GOT3 (cell line): ENCODE data around the gene ADORA1.

Source experiments
- DNase-seq: peaks from one replicate; lab custom pipeline; 2025; ENCODE audit warnings: mixed read lengths; lab: John Stamatoyannopoulos, UW

Gene ADORA1

DNA sequence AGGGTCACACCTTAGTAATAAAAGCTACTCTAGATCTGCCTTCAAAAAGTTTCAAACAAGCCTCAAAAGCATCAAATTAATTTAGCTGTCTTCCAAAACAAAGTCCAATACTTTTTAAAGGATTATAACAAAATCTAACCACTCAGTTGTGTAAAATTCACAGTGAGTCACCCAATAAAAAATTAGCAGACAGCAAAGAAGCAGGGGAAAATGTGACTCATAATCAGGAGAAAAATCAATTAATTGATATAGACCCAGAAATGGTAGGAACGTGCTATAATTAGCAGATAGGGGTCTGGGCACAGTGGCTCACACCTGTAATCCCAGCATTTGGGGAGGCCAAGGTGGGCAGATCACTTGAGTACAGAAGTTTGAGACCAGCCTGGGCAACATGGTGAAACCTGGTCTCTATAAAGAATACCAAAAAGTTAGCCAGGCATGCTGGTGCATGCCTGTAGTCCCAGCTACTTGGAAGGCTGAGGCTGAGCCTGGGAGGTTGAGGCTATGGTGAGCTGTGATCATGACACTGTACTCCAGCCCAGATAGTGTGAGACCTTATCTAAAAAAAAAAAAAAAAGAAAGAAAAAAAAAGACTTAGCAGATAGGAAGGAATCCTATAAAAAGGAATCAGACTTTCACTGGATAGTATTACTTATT lies 33.6 kb upstream of the ADORA1 start:
- no peak for DNase-seq

DNA sequence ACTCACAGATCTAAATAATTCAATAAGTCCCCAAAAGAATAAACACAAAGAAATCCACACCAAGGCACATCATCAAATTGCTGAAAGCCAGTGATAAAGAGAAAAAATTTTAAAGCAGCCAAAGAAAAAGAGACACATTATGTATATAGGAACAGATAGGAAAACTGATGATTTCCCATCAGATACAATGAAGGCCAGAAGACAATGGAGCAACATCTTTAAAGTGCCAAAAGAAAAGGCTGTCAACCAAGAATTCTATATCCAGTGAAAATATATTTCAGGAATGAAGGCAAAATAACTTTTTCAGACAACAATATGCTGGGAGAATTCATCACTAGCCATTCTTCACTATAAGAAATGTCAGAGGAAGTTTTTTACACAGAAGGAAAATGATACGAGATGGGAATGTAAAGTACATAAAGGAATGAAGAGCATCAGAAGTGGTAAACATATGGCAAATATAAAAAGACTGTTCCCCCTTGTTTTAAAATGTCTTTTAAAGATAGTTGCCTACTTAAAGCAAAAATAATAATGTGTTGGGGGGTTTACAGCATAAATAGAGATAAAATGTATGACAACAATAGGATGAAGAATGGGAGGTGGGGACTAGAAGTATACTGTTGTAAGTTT lies 32.4 kb upstream of the ADORA1 start:
- DNase-seq, result no peak

DNA sequence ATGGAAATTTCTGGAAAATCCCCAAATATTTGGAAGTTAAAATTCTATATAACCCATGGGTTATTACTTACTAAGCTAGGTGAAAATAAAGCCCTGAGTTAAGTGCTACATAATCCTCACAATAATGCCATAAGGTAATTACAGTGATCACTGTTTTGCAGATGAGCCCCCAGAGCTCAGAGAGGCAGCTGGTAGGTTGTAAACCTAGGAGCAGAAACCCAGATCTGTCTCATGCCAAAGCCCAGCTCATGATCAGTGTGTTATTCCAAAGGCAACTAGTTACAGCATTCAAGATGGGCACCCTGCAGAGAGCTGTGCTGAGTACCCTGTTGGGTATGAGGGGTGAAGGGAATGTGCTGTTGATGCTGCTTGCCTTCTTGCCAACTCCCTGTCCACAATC lies 31.0 kb upstream of the ADORA1 start:
- DNase-seq, result no peak

DNA sequence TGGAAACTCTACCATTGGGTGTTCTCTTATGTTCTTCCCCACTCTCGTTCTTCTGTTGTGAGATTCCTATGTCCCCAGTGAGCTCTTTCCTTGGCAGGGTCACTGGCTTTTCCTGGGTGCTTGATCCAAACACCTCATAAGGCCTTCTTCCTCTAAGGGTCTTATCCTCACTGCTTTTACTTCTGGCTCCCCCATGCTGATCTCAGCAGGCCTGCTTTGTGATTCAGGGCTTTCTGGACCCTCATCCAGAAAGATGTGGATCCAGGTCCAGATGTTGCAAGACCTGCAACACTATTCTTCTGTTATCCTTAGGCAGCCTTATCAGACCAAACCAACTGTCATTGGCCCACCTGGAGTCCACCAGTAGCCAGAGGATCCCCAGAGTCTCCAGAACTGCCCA lies 30.5 kb upstream of the ADORA1 start:
- no peak for DNase-seq

DNA sequence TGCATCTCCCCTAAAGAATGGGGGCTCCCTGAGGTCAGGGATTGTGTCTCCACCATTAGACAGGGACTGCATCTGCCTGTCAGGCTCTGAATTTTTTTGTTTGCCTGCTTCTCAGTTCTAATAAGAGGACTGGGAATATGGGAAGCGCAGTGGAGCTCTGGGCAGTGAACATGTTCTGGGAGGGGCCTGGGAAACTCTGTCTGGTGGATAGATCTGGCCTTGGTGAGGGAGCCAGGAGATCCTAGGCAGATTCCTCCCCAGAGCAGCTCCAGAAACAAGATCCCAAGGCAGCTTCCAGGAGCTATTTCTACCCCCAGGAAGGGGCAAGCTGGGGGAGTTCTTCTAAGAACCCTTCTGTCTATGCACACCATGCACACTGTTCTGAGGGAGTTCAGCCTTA lies 29.1 kb upstream of the ADORA1 start:
- DNase-seq, result no peak

DNA sequence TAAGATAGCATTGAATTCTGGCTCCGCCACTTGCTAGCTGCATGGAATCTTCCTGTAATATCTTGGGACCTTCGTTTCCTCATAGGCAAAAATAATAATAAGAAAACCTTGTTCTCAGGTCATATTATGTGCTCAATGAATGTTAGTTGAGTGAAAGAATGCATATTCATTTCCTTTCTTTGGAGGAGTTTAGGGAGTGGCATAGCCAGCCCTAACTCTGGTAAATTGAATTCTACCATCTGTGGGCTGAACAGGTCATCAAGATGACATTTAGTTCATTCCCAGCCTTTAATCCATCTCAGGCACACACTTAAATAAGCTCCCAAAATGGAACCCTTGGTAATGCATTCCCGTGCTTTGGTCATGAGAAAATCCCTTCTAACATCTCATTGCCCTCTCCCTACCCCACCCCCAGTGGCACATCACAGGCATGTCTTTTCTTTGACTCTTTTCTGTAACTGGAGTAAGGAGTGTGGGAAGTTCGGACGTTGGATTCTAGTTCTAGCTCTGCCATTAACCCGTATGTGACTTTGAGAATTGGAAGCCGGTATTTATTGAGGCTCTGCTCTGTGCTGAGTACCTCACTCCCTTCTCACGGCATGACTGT lies 28.5 kb upstream of the ADORA1 start:
- DNase-seq, result no peak

DNA sequence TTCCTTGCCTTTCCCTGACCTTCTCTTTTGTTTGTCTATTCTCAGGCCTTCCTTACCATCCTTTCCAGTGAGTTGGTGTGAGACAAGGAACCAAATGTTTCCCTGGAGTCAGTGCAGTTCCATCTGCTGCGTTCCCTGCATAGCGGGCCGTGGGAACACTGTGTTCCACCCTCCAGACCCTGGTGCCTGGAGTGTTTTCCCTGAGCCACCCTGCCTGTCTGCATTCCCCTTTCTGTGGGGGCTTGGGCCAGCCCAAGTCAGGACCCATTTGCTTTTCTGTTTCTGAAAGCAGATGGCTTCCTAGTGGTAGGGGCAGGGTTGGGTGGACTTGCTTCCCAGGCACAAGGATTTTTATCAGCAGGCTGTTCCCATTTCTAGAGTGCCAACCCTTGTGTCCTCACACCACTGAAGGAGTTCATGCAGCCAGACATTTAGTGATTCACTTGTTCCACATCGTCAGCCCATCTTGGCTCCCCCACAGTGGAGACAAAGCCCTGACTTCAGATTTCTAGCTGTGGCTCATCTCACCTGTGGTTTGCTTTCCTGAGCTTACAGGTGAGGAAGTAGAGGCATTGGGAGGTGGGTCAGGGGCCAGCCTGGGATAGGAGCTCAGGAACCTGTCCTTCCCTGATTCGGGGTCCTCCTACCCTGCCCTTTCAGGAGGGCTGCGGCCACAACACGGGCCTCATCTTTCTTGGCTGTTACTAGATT lies 27.6 kb upstream of the ADORA1 start:
- no peak for DNase-seq

DNA sequence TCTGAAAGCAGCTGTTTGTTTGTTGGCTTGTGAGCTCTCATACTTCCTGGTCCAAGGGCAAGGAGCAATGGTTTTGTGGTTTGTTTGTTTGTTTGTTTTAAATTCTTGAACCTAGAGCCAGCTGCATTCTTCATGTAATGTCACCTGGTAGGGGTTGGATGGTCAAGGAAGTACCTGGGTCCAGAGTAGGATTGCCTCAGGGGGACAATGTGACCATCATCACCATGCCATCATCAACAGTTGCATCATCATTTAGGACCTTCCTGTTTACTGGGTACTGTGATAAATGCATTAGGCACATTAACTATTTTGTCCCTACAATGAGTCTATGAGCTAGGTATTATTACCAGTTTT lies 27.0 kb upstream of the ADORA1 start:
- no peak for DNase-seq

DNA sequence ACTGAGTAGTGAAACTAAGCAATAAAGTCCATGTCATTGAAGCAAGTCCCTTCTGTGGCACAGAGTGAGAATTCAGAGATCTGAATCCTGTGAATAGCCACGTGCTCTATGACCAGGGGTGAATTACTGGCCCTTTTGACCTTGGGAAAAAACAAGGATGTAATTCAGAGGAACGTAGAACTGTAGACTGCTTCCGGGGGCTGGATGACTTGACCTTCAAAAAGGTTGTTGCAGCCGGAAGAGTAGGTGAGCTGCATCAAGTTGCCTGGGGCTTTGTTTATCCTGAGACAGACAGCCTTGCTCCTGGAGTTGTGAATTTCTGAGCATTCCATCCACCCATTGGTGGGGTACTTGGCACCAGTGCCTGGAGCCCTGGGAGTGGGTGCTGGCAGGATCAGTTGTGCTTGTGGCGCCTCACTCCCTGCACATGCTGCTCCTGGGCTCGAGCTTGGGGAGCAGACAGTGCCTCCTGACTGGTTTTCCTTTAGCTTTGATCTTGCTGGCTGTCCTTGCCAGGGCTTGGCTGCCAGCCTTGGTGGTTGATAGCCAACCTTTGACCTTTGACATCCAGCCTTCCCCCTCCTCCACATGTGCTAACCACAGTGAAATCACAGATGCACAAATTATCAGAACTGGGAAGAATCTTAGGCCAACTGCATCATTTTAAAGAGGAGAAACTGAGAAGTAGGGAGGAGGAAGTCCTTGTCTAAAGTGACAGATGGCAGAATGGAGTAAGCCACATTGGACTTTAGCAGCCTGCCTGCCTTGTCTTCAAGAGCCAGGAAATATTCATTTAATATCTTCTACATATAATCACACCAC lies 25.5 kb upstream of the ADORA1 start:
- no peak for DNase-seq

DNA sequence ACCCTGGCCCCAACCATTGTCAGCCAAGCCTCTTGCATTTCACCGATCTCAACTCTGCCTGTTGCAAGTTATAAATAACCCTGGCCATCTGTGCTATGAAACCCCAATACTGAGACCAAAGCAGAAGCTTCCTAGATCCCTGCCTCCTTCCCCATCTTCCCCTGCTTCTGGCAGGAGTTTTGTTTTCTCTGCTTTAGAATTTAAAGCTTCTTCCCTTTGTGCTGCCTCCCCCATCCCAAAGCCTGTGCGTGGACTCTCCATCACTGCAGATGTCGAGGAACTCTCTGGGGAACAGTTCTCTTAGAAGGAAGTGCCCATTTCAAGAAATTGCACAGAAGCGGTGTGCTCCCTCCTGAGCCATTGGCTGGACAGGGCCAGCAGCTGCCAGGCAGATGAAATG lies 24.3 kb upstream of the ADORA1 start:
- no peak for DNase-seq

DNA sequence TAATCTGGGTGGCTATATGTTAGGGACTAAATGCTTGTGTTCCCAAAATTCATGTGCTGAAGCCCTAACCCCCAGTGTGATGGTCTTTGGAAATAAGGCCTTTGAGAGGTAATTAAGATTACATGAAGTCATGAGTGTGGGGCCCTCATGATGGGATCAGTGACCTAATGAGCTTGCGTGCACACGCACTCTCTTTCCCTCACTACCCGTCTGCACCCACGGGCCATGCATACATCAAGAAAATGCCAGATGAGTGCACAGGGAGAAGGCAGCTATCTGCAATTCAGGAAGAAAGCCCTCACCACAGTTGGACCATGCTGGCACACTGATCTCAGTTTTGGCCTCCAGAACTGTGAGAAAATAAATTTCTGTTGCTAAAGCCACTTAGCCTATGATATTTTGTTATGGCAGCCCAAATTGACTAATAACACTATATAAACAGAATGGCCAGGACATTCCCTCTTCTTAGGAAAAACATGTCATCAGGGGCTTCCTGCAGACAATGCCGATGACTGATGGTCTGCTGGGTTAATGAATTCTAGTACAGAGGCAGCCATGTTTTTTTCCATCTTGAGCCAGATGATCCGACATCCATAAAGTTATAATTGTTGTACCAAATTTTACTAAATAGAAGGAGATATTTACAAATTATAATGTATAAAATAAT lies 23.6 kb upstream of the ADORA1 start:
- no peak for DNase-seq

DNA sequence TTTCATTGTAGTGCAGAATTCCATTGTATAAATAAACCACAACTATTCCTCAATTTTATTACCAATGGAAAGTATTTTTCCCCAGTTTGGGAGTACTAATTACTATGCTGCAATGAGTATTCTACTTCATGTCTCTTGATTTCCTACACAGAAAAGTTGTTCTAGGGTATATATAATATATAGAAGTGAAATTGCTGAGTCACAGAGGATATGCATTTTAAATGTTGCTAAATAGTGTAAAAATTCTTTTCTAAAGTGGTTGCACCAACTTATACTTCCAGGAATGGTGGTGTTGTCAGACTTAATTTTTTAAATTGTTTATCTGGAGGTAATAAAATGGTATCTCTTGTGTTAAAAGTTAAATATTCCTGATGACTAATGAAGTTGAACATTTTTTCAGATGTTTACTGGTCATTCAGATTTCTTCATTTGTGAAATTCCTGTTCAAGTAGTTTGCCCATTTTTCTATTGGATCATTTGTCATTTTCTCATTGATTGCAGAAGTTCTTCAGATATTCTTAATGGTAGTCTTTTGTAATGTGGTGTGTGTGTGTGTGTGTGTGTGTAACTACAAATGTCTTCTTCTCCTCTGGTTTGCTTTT lies 22.6 kb upstream of the ADORA1 start:
- DNase-seq, result no peak

DNA sequence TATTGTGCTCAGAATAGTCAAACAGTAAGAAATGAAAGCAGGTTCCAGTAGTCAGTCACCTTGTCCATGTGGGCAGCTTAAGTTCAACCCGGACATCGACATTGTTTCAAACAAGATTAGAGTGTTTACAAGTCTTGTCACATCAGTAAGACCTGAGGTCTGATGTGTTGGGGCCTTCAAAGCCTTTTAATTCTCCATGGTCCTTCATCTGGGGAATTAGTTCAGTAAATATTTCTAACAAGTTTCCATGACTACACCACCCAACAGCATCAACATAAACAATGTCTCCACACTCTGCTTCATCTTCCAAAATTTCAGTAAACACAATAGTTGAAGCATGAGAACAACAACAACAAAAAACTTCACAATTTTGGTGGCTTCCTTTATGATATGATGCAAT lies 15.1 kb upstream of the ADORA1 start:
- DNase-seq, result no peak

DNA sequence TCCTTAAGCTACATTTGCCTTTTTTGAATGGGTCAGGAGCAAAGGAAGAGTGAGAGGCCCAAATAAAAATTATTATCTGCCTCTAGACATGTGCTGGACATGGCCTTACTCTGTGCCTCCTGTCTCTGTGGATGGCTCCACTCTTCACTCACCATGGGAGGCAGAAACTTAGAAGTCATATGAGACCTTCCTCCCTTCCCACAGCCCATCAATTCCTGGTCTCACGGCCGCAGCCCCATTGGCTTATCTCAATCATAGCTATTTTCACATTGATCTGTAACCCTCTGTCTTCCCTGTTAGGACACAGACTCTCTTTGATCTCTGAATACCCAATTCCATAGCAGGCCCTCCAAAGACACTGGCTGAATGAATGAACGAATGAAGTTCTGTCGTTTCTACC lies 14.2 kb upstream of the ADORA1 start:
- no peak for DNase-seq

DNA sequence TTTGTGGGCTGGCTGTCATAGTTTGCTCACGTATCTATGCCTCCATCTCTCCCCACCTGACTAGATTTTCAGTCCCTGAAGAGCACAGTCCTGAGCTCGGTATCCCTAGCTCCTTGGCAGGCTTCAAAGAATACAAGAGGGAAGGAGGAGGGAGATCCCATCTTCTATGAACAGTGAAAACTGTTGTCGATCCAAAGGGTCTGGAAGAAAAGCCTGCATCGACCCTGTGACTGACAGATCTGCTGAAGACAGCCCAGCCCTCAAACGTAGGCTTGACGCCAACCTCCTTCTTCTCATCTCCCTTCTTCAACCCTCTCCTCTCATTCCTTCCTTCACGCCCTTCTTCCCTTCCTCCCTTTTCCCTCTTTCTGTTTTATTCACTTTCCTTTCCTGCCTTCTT lies 13.3 kb upstream of the ADORA1 start:
- DNase-seq, result no peak

DNA sequence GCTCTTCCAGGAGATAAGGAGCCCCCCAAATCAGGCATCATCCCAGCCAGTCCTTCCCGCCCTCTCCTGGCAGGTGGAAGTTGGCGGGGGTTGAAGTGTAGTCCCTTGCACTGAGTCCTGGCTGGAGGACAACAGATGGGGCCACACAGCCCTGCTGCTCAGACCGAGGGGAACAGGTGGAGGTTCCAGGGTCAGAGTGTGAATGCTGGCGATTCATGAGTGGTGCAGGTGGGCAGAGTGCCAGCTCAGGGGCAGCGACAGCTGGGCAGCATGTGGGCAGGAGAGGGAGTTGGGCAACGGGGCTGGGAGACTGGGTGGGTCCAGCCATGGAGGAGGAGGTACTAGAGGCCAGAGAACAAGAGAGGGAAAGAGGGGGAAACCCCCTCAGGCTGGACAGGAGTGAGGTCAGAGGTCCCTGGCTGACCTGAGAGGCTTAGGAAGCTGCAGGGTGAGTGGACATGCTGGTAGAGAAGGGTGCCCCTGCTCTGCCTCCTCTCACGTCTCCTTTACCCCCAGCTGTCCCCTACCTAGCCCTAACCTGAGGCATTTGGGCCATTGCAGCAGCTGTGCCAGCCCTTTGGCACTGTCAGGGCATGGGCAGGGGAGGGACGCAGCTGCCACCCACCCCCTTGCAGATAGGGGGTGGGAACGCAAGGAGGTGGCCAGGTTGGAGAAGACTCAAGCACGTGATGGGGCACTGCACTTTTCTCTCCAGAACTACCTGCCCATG lies 11.3 kb upstream of the ADORA1 start:
- DNase-seq, result no peak

DNA sequence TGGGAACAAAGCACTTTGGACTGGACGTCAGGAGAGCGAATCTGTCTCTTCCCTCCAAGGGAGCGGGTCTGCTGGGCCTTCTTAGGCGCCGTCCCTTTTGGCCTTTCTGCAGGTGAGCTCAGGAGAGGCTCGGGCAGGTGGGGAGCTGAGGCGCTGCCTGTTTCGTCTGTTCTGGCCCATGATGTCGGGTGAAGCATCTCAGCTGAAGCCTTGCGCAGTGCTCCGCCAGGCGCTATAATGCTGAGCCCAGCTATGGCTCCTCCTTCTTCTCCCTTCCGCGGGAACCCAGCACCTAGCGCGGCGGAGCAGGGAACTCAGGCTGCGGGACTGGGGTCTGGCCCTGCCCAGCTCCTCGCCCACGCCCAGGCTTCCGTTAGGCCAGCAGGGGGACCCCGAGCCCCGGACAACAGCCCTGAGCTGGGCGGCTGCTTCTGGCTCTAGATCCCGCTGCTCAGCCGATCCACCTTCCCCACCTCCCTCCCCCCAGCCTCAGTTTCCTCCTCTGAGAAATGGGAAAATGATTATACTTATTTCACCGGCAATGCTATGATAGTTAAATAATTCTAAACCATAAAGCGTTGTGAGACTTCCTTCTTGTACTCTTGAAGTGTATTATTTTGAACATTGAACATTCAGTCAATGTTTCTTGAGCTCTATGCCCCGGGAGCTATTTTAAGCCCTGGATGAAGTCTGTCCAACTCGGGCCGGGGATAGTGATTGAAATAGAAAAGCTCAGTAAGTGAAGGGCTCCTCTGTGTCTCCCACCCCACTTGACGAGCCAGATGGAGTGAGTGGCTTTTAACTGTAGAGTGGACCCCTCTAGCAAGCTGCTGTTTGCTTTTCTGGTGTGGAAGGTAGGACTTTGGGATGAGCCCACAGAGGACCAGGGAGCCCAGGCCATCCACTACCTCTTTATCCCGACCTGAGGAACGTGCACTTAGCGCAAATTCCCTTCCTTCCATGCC lies 9.6 kb upstream of the ADORA1 start:
- peak; percentile 15 for DNase-seq

DNA sequence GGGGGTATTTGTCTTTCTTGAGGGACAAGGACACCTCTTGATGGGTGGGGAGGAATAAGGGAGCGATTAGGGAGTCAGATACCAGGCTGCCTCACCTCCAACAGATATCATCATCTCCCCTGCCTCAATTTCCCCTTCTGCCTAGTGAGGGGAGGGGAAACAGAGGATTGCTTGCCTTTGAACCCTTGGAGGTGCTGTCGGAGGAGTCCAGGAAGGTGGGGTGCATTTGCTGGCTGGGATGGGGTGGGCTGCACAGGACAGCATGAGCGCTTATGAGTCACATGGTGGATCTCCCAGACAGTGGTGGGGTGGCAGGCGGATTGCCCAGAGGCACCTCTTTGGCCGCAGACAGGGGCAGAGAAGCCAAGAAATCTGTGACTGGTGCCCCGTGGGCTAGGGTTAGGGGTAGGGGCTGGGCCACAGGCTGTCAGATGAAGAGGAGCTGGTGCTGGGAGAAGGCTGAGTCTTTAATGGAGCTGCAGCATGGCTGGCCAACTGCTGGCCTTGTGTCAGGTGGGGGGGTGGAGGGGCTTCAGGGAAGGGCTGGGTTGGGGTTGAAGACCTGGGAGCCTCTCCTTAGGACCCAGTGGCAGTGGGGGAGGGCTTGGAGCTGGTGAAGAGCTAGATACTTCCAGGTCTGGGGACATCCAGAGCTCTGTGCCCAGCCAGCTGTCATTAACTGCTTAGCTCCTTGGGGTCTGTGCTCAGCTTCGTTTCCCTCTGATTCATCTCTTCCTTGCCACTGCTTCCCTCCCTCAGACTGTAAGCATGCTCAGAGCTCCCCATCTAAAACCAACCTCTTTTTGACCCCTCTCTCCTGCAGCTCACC lies 7.0 kb upstream of the ADORA1 start:
- DNase-seq, result no peak
